Endothelial cell of umbilical vein (primary cell): ENCODE data around the gene NEURL1B. TPM values are rescaled to one million over a fixed set of nuclear protein-coding genes. Genes with fewer than 3 reads are reported as not detected.

Experiments used
- BruUV-seq: library from RNA; stranded (reverse); fragments of 400-500 nt; replicated peaks from 2 replicates; lab custom pipeline; 2021; lab: Mats Ljungman, UMichigan
- CTCF ChIA-PET: fragments of 300-600, 350-600 bp; sonication (Branson Sonifier 250); formaldehyde crosslinking; loops from one replicate; lab custom pipeline; 2021; ENCODE audit warnings: antibody characterized with exemption, inconsistent platforms; lab: Charles Lee
- POLR2A ChIA-PET: fragments of 300-600, 350-600 bp; sonication (Branson Sonifier 250); formaldehyde crosslinking; loops from one replicate; lab custom pipeline; 2021; ENCODE audit warnings: antibody characterized with exemption, inconsistent platforms; lab: Charles Lee
- DNase-seq: peaks from one replicate; pipeline ENCODE4 v3.0.0-alpha.2; 2011; ENCODE audit warnings: low read depth, low spot score
- FAIRE-seq: peaks from 2 replicates; lab custom pipeline; 2011; peaks lifted over from hg19 to GRCh38; lab: Jason Lieb, UNC
- H2AFZ ChIP-seq: 2 replicates; pipeline ENCODE4 v1.6.0; 2012; ENCODE audit warnings: low read depth, low read length, control low read depth, inconsistent platforms
- H3K27ac ChIP-seq: 2 replicates; pipeline ENCODE4 v1.5.1; 2011; ENCODE audit warnings: low read depth, mild to moderate bottlenecking, control low read depth, low read length, moderate library complexity; ENCODE audit not compliant: insufficient read depth
- H3K27me3 ChIP-seq, 2 experiments: 2 replicates each; pipeline versions ENCODE4 v1.6.0 to v1.6.1; 2011; ENCODE audit warnings: low read length in 2 of 2, mixed read lengths in 1 of 2; ENCODE audit not compliant: control insufficient read depth in 2 of 2, insufficient read depth in 2 of 2
- H3K36me3 ChIP-seq, 2 experiments: 2 replicates in 1 of 2; 3 replicates in 1 of 2; pipeline ENCODE4 v1.5.1; 2011; ENCODE audit warnings: low read length in 2 of 2, mild to moderate bottlenecking in 1 of 2, moderate library complexity in 1 of 2; ENCODE audit not compliant: control insufficient read depth in 2 of 2, insufficient read depth in 2 of 2; ENCODE audit errors: extremely low read depth in 1 of 2
- H3K4me1 ChIP-seq: 3 replicates; pipeline ENCODE4 v1.5.1; 2011; ENCODE audit warnings: mild to moderate bottlenecking, low read length; ENCODE audit not compliant: control insufficient read depth, insufficient read depth; ENCODE audit errors: extremely low read depth
- H3K4me2 ChIP-seq: 2 replicates; pipeline ENCODE4 v1.6.1; 2011; ENCODE audit warnings: low read length, control low read depth, mixed read lengths; ENCODE audit not compliant: insufficient read depth
- H3K4me3 ChIP-seq, 3 experiments: fragments of 200-600 bp in 1 of 3; sonication (generic), shearing (Covaris generic) in 1 of 3; replicated peaks in 1 of 3; 2 replicates each; pipeline ENCODE4 v1.5.1; 2011 to 2016; ENCODE audit warnings: control low read depth in 3 of 3, low read length in 3 of 3, mild to moderate bottlenecking in 2 of 3, inconsistent platforms in 1 of 3, low read depth in 1 of 3, moderate library complexity in 1 of 3; ENCODE audit not compliant: insufficient read depth in 1 of 3
- H3K79me2 ChIP-seq: 2 replicates; pipeline ENCODE4 v1.6.0; 2012; ENCODE audit warnings: low read length, inconsistent platforms; ENCODE audit not compliant: control insufficient read depth, insufficient read depth
- H3K9ac ChIP-seq: replicated peaks from 2 replicates; pipeline ENCODE3; 2011; ENCODE audit warnings: low read length, control low read depth; ENCODE audit not compliant: insufficient read depth; ENCODE audit errors: extremely low read depth
- H3K9me1 ChIP-seq: replicated peaks from 3 replicates; pipeline ENCODE4 v1.6.0; 2011; ENCODE audit warnings: mild to moderate bottlenecking, low read length; ENCODE audit not compliant: control insufficient read depth, insufficient read depth; ENCODE audit errors: extremely low read depth
- H3K9me3 ChIP-seq: replicated peaks from 2 replicates; pipeline ENCODE4 v1.5.1; 2012; ENCODE audit warnings: low read length, inconsistent platforms; ENCODE audit not compliant: control insufficient read depth, insufficient read depth
- H4K20me1 ChIP-seq: replicated peaks from 2 replicates; pipeline ENCODE3; 2011; ENCODE audit warnings: mild to moderate bottlenecking, low read length; ENCODE audit not compliant: control insufficient read depth, insufficient read depth; ENCODE audit errors: extremely low read depth
- CTCF ChIP-seq, 2 donors: IDR thresholded peaks; 1 replicate in 1 of 2; 2 replicates in 1 of 2; pipeline ENCODE4 v1.5.1; 2011; ENCODE audit warnings: low read length in 2 of 2, mild to moderate bottlenecking in 2 of 2, moderate library complexity in 2 of 2, control low read depth in 1 of 2, inconsistent platforms in 1 of 2, low read depth in 1 of 2; ENCODE audit not compliant: insufficient read depth in 1 of 2; ENCODE audit errors: extremely low read depth in 1 of 2
- EZH2 ChIP-seq: IDR thresholded peaks from 2 replicates; pipeline ENCODE4 v1.6.1; 2012; ENCODE audit warnings: borderline replicate concordance, low read depth, mild to moderate bottlenecking, moderate library complexity, low read length, inconsistent platforms; ENCODE audit not compliant: severe bottlenecking
- FOS ChIP-seq: IDR thresholded peaks from 2 replicates; pipeline ENCODE4 v1.6.1; 2011; ENCODE audit warnings: mild to moderate bottlenecking, low read length, moderate library complexity, borderline replicate concordance; ENCODE audit not compliant: insufficient read depth
- GATA2 ChIP-seq: IDR thresholded peaks from 2 replicates; pipeline ENCODE4 v1.7.0; 2011; ENCODE audit warnings: low read depth, mild to moderate bottlenecking, moderate library complexity, mixed read lengths, low read length; ENCODE audit not compliant: insufficient read length, insufficient read depth
- JUN ChIP-seq: IDR thresholded peaks from 2 replicates; pipeline ENCODE4 v1.6.1; 2011; ENCODE audit warnings: borderline replicate concordance, low read depth; ENCODE audit not compliant: insufficient read length, insufficient read depth
- MAX ChIP-seq: IDR thresholded peaks from 2 replicates; pipeline ENCODE4 v1.6.1; 2011; ENCODE audit not compliant: insufficient read depth, insufficient read length
- MYC ChIP-seq: IDR thresholded peaks from one replicate; pipeline ENCODE4 v1.6.1; 2011; ENCODE audit warnings: mild to moderate bottlenecking, low read depth, low read length
- POLR2A ChIP-seq: IDR thresholded peaks from 2 replicates; pipeline ENCODE4 v1.6.1; 2012; ENCODE audit warnings: low read depth, mild to moderate bottlenecking, control low read depth, low read length
- POLR2AphosphoS5 ChIP-seq: IDR thresholded peaks from 2 replicates; pipeline ENCODE4 v1.6.1; 2012; ENCODE audit warnings: low read depth, mild to moderate bottlenecking, control low read depth, low read length, moderate library complexity; ENCODE audit not compliant: insufficient read depth
- dilution Hi-C: fragments of 300-500 bp; cut with MboI; formaldehyde crosslinking; loops from one replicate; pipeline ENCODE4 v1.15.0; 2019; ENCODE audit warnings: low sequenced_read_pairs; ENCODE audit not compliant: extremely low pct_ligation_motif_present
- intact Hi-C: fragments of 100-400 bp; cut with micrococcal nuclease; formaldehyde crosslinking; loops from one replicate; pipeline ENCODE4 v1.10.0; 2022
- polyA plus RNA-seq, 4 experiments: library from polyadenylated mRNA; depleted of rRNA in 3 of 4; stranded (reverse) in 3 of 4; unstranded in 1 of 4; fragments of >200 nt; gene quantifications; 2 replicates each; pipeline versions ENCODE4 v1.2.1 to v1.2.3, GENCODE V29; 2011 to 2012; ENCODE audit warnings: missing spikeins in 1 of 4
- total RNA-seq: library from RNA; stranded (reverse); gene quantifications from 2 replicates; pipeline ENCODE4 v1.2.3, GENCODE V29; 2021

The NEURL1B gene
- total and polyA plus RNA-seq, 2 donors (not counting 3 experiments of a cell fraction or from before 2014, with no cell fraction given), result 0.44 to 1.6 TPM

GRCh38 chr5:172668594-172669071 is 27.6 kb downstream of the NEURL1B start:
- BruUV-seq, result no TSS peak
- H3K79me2 ChIP-seq, result no peaks in the 10 kb centered on the region
- H3K4me1 ChIP-seq, result no peaks in the 10 kb centered on the region
- no peaks in the 10 kb centered on the region for H3K9me3 ChIP-seq
- no peak overlapping the region for H3K9ac ChIP-seq
- no peak overlapping the region for H3K27ac ChIP-seq
- DNase-seq (no peak), FAIRE-seq (no peak)
- H3K27me3 ChIP-seq, result peaks cover 0 to 4% of the 10 kb centered on the region in 2 experiments
- no peak overlapping the region for H2AFZ ChIP-seq
- dilution Hi-C loops (no loop called here), intact Hi-C loops (no loop called here)
- H3K4me2 ChIP-seq, result no peak overlapping the region
- ChIA-PET CTCF (no interaction called here), POLR2A (no interaction called here)
- H3K9me1 ChIP-seq, result no peaks in the 10 kb centered on the region
- TF ChIP-seq FOS (no peak), GATA2 (no peak), POLR2AphosphoS5 (no peak), EZH2 (no peak), MYC (no peak), JUN (no peak)
- H3K4me3 ChIP-seq, result no peak overlapping the region
- H4K20me1 ChIP-seq, result no peaks in the 10 kb centered on the region
- no peaks in the 10 kb centered on the region for H3K36me3 ChIP-seq

DNA sequence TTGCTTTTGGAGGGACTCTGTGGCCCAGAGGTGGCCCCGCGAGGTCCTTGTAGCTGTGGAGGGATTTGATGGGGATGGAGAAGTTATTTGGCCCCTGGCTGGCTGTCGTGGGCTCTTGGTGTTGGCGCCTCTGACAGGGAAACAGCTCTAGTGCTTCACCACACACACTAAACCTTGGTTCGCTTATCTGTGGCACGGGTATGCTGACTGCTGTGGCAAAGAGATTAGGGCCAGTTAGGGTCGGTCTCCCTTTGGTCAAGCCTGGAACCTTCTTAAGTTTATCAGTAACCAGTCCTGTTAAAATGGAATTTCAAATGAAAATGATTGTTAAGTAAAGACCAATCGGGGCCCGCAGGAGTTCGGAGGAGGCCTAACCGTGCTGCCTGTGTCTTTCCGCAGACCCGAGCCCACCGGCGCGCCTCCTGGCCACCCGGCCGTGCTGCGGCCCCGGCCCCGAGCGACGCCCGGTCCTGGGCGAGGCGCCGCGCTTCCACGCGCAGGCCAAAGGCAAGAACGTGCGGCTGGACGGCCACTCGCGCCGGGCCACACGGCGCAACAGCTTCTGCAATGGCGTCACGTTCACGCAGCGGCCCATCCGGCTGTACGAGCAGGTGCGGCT is 28.4 kb downstream of the NEURL1B start:
- ChIA-PET CTCF (interaction anchor here (1.5 kb wide), 1 partner anchor 10 kb away, joined by 3 read pairs; no protein-coding TSS in a partner anchor), POLR2A (no interaction called here)
- Histone ChIP-seq H3K27me3 (peaks cover 0 to 4% of the 10 kb centered on the region in 2 experiments), H3K79me2 (no peaks in the 10 kb centered on the region), H3K4me3 (no peak overlapping the region), H3K9me1 (no peaks in the 10 kb centered on the region), H3K36me3 (no peaks in the 10 kb centered on the region), H4K20me1 (no peaks in the 10 kb centered on the region), H3K27ac (no peak overlapping the region), H3K9ac (no peak overlapping the region), H3K9me3 (no peaks in the 10 kb centered on the region), H3K4me2 (no peak overlapping the region), H3K4me1 (no peaks in the 10 kb centered on the region), H2AFZ (no peak overlapping the region)
- no TSS peak for BruUV-seq
- intact Hi-C loops (no loop called here), dilution Hi-C loops (no loop called here)
- FAIRE-seq, result no peak
- TF ChIP-seq FOS (no peak), MAX (no peak), POLR2A (no peak), MYC (no peak), JUN (no peak), GATA2 (no peak), POLR2AphosphoS5 (no peak), CTCF (IDR thresholded peaks at IDR 0.05; ENCODE audit: extremely low read depth in 1 of 2, insufficient read depth in 1 of 2, low read depth in 1 of 2, low read length in 2 of 2) (no peak), EZH2 (no peak)
- no peak for DNase-seq
